Measurements from ENCODE around the gene SUGCT.
"Not testable (repeated sequence)": the region's sequence is repeated elsewhere in the genome, so short reads cannot be mapped to it uniquely, and the experiment has no call there.

SUGCT gene

GRCh38 chr7:40168266-40168665, 33.5 kb downstream of the SUGCT start:
- H4K8ac ChIP-seq (ENCODE audit: low read depth, low read length); H2BK12ac ChIP-seq (ENCODE audit: low read length); H3K14ac ChIP-seq (ENCODE audit: low read length); H3K27me3 ChIP-seq (ENCODE audit: insufficient read depth, low read length); H3K9ac ChIP-seq (ENCODE audit: low read length); H3K9me3 ChIP-seq (ENCODE audit: insufficient read depth, low read depth, low read length); H3K79me1 ChIP-seq (ENCODE audit: low read length); H3K79me2 ChIP-seq (ENCODE audit: control insufficient read depth, insufficient read depth, low read length, poor library complexity); H3K4me3 ChIP-seq (ENCODE audit: low read depth, low read length); H4K91ac ChIP-seq (ENCODE audit: low read depth, low read length); H3K4me2 ChIP-seq (ENCODE audit: low read length); H3K27ac ChIP-seq (ENCODE audit: low read depth, low read length); H3K36me3 ChIP-seq (ENCODE audit: control insufficient read depth in 1 of 2, insufficient read depth in 2 of 2, low read length in 2 of 2); H2AFZ ChIP-seq (ENCODE audit: insufficient read depth, low read length, poor library complexity); H2AK5ac ChIP-seq (ENCODE audit: low read length); H3K4ac ChIP-seq (ENCODE audit: low read depth, low read length); DNase-seq; H3K18ac ChIP-seq (ENCODE audit: low read length); H3K23ac ChIP-seq (ENCODE audit: low read length); H4K12ac ChIP-seq (ENCODE audit: low read depth, low read length); H3K4me1 ChIP-seq (ENCODE audit: control insufficient read depth in 1 of 2, insufficient read depth in 2 of 2, low read length in 2 of 2); H2BK120ac ChIP-seq (ENCODE audit: insufficient read depth, low read length, poor library complexity); H2BK5ac ChIP-seq (ENCODE audit: low read depth, low read length, poor library complexity): not testable (repeated sequence)
- no CpG with 5 or more reads among the region's 3 CpGs for WGBS (ENCODE audit: extremely low coverage, insufficient coverage, insufficient read length)

GRCh38 chr7:40173121-40173520, 38.3 kb downstream of the SUGCT start:
- not testable (repeated sequence) for H3K9me3 ChIP-seq (ENCODE audit: insufficient read depth, low read depth, low read length); H3K4me1 ChIP-seq (ENCODE audit: control insufficient read depth in 1 of 2, insufficient read depth in 2 of 2, low read length in 2 of 2); H2BK12ac ChIP-seq (ENCODE audit: low read length); H4K8ac ChIP-seq (ENCODE audit: low read depth, low read length); H3K36me3 ChIP-seq (ENCODE audit: control insufficient read depth in 1 of 2, insufficient read depth in 2 of 2, low read length in 2 of 2); H3K23ac ChIP-seq (ENCODE audit: low read length); H3K79me1 ChIP-seq (ENCODE audit: low read length); H2AK5ac ChIP-seq (ENCODE audit: low read length); H3K27me3 ChIP-seq (ENCODE audit: insufficient read depth, low read length); H3K4me3 ChIP-seq (ENCODE audit: low read depth, low read length); H2BK120ac ChIP-seq (ENCODE audit: insufficient read depth, low read length, poor library complexity); H3K4me2 ChIP-seq (ENCODE audit: low read length); H3K27ac ChIP-seq (ENCODE audit: low read depth, low read length); H2AFZ ChIP-seq (ENCODE audit: insufficient read depth, low read length, poor library complexity); H3K18ac ChIP-seq (ENCODE audit: low read length); H3K9ac ChIP-seq (ENCODE audit: low read length); H3K14ac ChIP-seq (ENCODE audit: low read length); DNase-seq; H4K91ac ChIP-seq (ENCODE audit: low read depth, low read length); H2BK5ac ChIP-seq (ENCODE audit: low read depth, low read length, poor library complexity); H3K4ac ChIP-seq (ENCODE audit: low read depth, low read length); H3K79me2 ChIP-seq (ENCODE audit: control insufficient read depth, insufficient read depth, low read length, poor library complexity); H4K12ac ChIP-seq (ENCODE audit: low read depth, low read length)
- WGBS (ENCODE audit: extremely low coverage, insufficient coverage, insufficient read length), result no CpG with 5 or more reads among the region's 13 CpGs

GRCh38 chr7:40175256-40175655, 40.5 kb downstream of the SUGCT start:
- H3K4ac ChIP-seq (ENCODE audit: low read depth, low read length); H3K27me3 ChIP-seq (ENCODE audit: insufficient read depth, low read length); H2AK5ac ChIP-seq (ENCODE audit: low read length); H3K79me2 ChIP-seq (ENCODE audit: control insufficient read depth, insufficient read depth, low read length, poor library complexity); H4K12ac ChIP-seq (ENCODE audit: low read depth, low read length); H2BK120ac ChIP-seq (ENCODE audit: insufficient read depth, low read length, poor library complexity); H3K36me3 ChIP-seq (ENCODE audit: control insufficient read depth in 1 of 2, insufficient read depth in 2 of 2, low read length in 2 of 2); H3K4me1 ChIP-seq (ENCODE audit: control insufficient read depth in 1 of 2, insufficient read depth in 2 of 2, low read length in 2 of 2); H3K23ac ChIP-seq (ENCODE audit: low read length); H4K8ac ChIP-seq (ENCODE audit: low read depth, low read length); H2BK5ac ChIP-seq (ENCODE audit: low read depth, low read length, poor library complexity); H4K91ac ChIP-seq (ENCODE audit: low read depth, low read length); H3K18ac ChIP-seq (ENCODE audit: low read length); H3K27ac ChIP-seq (ENCODE audit: low read depth, low read length); H3K9ac ChIP-seq (ENCODE audit: low read length); H3K4me2 ChIP-seq (ENCODE audit: low read length); H2BK12ac ChIP-seq (ENCODE audit: low read length); H3K9me3 ChIP-seq (ENCODE audit: insufficient read depth, low read depth, low read length); H3K79me1 ChIP-seq (ENCODE audit: low read length); H3K4me3 ChIP-seq (ENCODE audit: low read depth, low read length); H2AFZ ChIP-seq (ENCODE audit: insufficient read depth, low read length, poor library complexity); H3K14ac ChIP-seq (ENCODE audit: low read length): not testable (repeated sequence)
- peak; percentile 62 to 63 for DNase-seq
- WGBS (ENCODE audit: extremely low coverage, insufficient coverage, insufficient read length), result no CpG with 5 or more reads among the region's 6 CpGs

- H3K27me3 ChIP-seq (ENCODE audit: insufficient read depth, low read length), result no peaks in the 10 kb centered on the region
- no peaks in the 10 kb centered on the region for H3K36me3 ChIP-seq (ENCODE audit: control insufficient read depth in 1 of 2, insufficient read depth in 2 of 2, low read length in 2 of 2)
- no peak overlapping the region for H2AK5ac ChIP-seq (ENCODE audit: low read length)
- no peak overlapping the region for H3K4me3 ChIP-seq (ENCODE audit: low read depth, low read length)
- H2AFZ ChIP-seq (ENCODE audit: insufficient read depth, low read length, poor library complexity), result no peak overlapping the region
- no CpG with 5 or more reads among the region's 9 CpGs for WGBS (ENCODE audit: extremely low coverage, insufficient coverage, insufficient read length)
- H3K23ac ChIP-seq (ENCODE audit: low read length), result no peak overlapping the region
- no peak overlapping the region for H4K91ac ChIP-seq (ENCODE audit: low read depth, low read length)
- H3K79me2 ChIP-seq (ENCODE audit: control insufficient read depth, insufficient read depth, low read length, poor library complexity), result no peaks in the 10 kb centered on the region
- no peak overlapping the region for H3K14ac ChIP-seq (ENCODE audit: low read length)
- no peak overlapping the region for H3K4ac ChIP-seq (ENCODE audit: low read depth, low read length)
- no peak overlapping the region for H3K9ac ChIP-seq (ENCODE audit: low read length)
- no peaks in the 10 kb centered on the region for H3K4me1 ChIP-seq (ENCODE audit: control insufficient read depth in 1 of 2, insufficient read depth in 2 of 2, low read length in 2 of 2)
- no peak overlapping the region for H3K18ac ChIP-seq (ENCODE audit: low read length)
- H4K8ac ChIP-seq (ENCODE audit: low read depth, low read length), result no peak overlapping the region
- no peak overlapping the region for H2BK120ac ChIP-seq (ENCODE audit: insufficient read depth, low read length, poor library complexity)
- no peak overlapping the region for H2BK12ac ChIP-seq (ENCODE audit: low read length)
- H2BK5ac ChIP-seq (ENCODE audit: low read depth, low read length, poor library complexity), result no peak overlapping the region
- H4K12ac ChIP-seq (ENCODE audit: low read depth, low read length), result no peak overlapping the region
- no peak overlapping the region for H3K27ac ChIP-seq (ENCODE audit: low read depth, low read length)
- H3K79me1 ChIP-seq (ENCODE audit: low read length), result no peaks in the 10 kb centered on the region
- H3K4me2 ChIP-seq (ENCODE audit: low read length), result no peak overlapping the region
- peaks cover 2% of the 10 kb centered on the region for H3K9me3 ChIP-seq (ENCODE audit: insufficient read depth, low read depth, low read length)
- no peak for DNase-seq
Measured at GRCh38 chr7:40175725-40176510, 41.1 kb downstream of the SUGCT start.

All from trophoblast cell (in vitro differentiated cells and primary cell).